HG03139 (cell line): Measurements from ENCODE around the gene HSD17B1.
"Not testable (repeated sequence)": the region's sequence is repeated elsewhere in the genome, so short reads cannot be mapped to it uniquely, and the experiment has no call there.

Experiments used
- ATAC-seq: cut with Tn5 transposase; IDR thresholded peaks from one replicate; pipeline ENCODE4 v1.9.1; 2021; ENCODE audit not compliant: unreplicated experiment

The HSD17B1 gene, protein sequence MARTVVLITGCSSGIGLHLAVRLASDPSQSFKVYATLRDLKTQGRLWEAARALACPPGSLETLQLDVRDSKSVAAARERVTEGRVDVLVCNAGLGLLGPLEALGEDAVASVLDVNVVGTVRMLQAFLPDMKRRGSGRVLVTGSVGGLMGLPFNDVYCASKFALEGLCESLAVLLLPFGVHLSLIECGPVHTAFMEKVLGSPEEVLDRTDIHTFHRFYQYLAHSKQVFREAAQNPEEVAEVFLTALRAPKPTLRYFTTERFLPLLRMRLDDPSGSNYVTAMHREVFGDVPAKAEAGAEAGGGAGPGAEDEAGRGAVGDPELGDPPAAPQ

DNA sequence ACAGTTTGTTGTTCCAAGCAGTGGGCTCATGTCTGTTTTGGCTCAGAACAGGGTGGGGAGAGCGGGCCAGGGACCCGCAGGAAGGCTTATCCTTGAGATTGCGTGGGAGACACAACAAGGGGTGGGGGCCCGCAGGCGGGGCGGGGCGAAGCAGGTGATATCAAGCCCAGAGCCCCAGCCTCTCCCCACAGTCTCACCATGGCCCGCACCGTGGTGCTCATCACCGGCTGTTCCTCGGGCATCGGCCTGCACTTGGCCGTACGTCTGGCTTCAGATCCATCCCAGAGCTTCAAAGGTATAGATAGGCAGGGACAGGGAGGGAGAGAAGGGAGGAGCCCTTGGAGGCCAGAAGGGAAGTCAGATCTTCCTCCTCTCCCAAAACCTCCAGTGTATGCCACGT is at the start of gene HSD17B1:
HSD17B1 (plus strand) TSS at position 188 of the 400 bp plus-strand sequence; CDS start at position 199, 11 bp downstream.
- ATAC-seq: not testable (repeated sequence)

DNA sequence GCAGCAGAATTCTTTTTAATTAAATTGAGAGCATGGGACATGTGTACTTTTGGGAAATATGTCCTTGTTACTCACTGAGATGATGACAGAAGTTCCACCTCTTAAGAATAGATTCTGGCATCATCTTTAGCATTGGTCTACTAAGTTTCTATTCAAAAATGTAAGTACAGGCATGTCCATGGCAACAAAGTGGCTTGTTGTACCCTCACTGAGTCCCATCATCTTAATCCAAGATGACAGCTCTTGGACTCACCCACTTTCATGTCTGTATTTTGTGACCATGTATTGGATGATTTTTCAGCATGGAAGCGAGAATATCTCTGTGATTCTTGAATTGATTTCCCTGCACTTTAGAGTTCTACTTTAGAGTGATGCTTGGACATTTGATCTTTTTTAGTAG is 49.8 kb upstream of the HSD17B1 start:
- no peak for ATAC-seq

DNA sequence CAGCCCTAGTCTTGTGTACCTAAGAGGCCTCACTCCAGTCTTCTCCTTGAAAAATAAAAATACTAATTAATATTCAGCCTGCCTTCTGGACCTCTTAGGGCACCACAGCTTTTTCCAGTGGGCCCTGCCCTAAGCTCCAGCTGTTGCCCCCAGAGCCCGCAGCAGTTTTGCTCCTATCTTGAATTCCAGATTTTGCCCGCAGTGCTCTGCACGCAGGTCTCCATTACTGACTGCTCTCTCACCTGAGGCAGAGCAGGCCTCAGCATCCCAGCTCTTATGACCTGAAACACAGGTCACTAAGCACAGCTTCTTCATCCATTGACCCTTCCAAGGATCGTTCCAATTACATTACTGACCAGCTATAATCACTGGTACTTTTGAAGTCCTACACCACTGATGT is 45.1 kb upstream of the HSD17B1 start:
- no peak for ATAC-seq

DNA sequence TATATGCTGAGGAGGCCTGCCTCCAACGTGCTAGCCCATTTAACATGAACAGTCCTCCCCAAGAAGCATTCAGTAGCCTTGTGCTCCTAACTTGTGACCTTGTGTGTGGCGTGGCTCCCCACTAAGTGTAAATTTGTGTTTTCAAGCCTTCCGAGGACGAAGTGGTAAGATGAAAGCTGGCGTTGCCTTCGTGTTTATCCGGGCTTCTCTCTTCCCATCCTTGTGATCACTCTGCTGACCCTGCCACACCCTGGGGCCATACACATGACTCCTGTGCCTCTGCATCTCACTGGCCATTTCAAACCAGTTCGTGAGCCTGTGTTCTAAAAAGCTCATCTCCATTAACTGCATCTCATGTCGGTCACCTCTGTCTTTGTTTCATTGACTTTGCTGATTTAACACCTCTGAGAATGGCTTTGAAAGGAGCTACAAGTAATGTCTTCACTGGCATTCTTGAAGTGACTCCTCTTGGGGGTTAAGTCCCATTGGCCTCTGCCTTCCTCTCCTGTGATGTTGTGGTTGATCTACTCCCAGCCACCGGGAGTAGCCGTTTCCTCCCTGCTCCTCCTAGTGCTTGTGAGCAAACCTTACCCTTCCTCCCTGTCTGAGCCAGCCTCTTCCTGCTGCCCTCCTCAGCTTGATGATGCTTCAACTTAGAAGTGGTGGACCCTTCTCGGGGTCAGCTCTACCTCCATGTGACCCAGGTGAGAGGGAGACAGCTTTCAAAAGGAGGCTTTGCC is 44.1 kb upstream of the HSD17B1 start:
- no peak for ATAC-seq

DNA sequence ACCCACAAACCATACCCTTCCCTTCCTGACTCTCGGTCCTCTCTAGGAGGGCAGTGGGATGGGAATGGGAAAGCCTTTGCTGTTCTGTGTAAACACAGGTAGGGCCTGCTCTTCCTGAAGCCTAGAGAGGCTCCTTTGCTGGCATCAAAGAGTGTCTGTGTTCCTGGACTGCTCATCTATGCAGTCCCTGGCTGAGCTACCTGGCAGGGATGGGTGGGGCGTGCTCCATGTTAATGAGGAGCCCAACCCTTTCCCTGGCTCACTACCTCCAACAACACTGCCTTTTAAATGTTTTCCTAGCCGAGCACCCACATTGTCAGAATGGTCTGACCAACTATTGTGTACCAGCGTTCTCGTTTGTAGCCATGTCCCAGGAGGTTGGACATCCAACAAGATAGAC is 43.3 kb upstream of the HSD17B1 start:
- no peak for ATAC-seq

DNA sequence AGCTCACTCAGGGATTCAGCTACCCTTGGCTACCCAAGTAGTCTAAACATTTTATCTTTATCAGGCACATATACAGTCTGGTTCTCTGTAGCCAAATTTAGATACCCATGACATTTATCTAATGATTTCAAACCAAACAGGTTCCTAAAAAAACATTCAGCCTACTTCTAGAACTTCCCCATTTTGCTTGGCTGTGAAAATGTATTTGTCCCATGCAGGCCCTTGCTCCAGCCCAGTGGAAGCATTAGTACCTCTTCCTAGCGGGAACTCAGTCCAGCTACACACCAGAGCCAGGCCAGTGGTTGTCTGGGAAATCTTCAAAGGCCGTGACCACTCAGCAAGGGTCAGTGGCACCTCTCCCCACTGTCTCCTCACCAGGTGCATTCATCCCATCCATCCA is 42.9 kb upstream of the HSD17B1 start:
- no peak for ATAC-seq

DNA sequence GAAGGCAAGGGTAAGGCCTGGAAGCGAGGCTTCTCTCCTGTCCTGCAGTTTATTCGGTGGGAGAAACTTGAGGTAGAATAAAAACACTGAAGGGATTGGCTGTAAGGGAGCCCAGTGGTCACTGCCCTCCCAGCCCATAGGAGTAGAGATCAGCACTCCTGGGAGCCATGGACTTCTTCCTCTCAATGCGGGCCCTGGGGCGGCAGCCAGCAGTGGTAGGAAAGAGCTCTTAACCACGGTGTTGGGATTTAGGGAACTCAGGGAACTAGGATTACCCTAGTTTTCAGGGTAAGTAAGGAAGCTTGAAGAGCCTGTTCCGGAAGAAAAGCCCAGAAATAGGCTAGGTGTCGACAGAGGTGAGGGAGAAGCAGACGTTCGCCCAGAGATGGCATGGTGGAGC is 40.5 kb upstream of the HSD17B1 start:
- no peak for ATAC-seq

DNA sequence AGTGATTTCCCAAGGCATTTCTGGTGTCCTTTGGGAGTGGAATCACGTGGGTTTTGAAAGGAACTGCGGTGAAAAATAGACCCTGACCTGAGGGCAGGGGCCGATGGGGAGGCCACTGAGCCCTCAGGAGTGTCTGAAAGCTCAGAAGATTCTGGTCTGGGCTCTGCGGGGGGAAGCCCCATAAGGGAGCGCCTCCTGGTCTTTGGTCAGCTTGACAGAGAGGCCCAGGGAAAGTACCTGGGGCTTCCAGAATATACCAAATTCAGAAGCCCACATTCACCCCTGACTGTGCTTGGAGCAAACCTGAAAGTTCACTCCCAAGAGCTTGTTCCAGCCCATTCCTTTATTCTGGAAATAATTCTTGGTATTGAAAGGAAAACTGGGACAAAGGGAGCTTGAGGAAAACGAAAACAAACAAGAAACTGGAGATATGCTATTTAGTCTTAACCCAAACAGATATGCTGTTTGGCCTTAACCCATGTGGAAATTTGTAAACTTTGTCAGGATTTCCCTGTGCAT is 39.9 kb upstream of the HSD17B1 start:
- no peak for ATAC-seq

DNA sequence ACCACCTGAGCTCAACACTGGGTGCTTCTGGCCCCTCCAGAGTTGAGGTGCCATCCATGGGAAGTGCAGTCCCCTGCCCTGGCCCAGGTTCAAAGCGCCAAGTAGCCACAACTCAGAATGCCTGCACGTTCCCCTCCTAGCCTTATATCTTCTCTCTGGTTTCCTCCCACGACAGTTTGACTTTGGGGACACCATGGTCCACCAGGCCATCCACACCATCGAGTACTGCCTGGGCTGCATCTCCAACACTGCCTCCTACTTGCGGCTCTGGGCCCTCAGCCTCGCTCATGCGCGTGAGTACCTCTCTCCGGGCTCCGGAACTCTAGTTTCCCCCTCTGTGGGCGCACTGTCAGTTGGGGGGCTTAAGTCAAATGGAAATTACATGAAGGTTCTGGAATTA is 39.0 kb upstream of the HSD17B1 start:
- no peak for ATAC-seq

DNA sequence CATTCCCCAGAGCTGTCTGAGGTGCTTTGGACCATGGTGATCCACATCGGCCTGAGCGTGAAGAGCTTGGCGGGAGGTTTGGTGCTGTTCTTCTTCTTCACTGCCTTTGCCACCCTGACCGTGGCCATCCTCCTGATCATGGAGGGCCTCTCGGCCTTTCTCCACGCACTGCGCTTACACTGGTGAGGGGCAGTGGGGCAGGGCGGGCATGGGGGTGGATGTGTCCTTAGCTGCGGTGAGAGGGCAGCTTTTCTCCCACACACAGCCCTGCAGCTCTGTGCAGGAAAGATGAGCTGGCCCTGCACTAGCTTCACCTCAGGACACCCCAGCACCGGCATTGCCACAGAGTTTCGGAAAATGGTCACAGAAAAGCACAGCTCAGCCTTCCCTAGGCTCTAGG is 38.4 kb upstream of the HSD17B1 start:
- no peak for ATAC-seq

DNA sequence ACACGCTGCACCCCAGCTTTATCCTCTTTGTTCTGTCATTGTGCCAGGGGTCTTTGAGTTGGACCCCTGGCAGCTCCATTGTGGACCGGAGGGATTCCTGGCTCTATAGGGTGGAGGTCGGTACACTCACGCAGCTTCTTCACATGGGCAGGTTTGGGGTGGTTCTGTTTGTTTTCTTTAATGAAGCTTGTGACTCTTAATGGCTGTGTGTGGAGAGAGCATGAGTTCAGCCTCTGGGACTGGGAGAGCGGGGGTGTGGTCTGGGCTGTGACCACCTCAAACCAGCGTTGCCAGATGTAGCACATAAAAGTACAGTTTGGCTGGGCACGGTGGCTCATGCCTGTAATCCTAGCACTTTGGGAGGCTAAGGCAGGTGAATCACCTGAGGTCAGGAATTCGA is 37.9 kb upstream of the HSD17B1 start:
- no peak for ATAC-seq

DNA sequence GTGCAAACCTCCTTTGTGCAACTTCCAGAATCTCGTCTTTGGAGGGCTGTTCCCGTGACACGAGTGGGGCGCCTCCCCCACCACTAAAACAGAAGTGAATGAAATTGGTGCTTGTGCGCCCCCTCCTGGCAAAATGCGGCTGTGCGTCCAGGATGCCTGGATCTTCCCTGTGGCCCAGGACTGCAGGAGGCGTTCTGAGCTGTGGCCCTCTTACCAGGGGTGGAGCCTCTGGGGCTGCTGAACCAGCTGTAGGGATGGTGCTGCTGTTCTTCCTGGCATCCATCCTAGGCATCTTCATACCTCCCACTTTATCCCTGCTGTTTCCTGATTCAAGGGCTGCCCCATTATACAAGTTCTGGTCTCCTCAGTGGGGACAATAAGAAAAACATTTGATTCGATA is 35.2 kb upstream of the HSD17B1 start:
- no peak for ATAC-seq

DNA sequence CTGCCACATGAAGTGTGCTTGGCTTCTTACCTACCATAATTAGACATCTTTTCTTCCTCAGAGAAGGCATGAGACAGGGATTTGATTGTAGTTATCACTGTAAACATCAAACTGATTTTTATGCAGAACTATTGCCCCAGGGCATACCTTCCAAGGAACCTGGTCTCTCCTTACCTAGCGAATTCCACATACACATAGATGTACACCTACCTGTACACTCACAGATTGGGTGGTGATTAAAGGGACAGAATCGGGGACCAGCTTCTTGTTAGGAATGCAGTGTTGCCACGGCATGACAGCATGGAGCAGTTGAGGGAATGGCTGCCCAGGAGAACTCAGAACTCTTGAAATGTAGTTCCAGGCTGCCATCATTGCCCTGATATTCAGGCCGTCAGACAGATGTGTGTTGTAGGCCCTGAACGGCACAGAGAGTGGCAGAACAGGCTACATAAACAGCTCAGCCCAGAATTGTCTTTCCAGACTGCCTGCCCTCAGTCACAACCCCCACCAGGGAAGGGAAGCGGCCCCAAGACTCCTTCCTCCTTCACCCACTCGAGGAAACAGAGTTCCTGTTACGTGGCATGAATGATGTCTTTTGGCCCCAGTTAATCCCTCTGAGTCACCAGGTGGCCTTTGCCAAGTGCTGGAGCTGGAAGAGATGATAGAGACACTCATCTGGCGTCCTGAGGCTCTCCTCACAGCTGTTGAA is 34.5 kb upstream of the HSD17B1 start:
- ATAC-seq: no peak

DNA sequence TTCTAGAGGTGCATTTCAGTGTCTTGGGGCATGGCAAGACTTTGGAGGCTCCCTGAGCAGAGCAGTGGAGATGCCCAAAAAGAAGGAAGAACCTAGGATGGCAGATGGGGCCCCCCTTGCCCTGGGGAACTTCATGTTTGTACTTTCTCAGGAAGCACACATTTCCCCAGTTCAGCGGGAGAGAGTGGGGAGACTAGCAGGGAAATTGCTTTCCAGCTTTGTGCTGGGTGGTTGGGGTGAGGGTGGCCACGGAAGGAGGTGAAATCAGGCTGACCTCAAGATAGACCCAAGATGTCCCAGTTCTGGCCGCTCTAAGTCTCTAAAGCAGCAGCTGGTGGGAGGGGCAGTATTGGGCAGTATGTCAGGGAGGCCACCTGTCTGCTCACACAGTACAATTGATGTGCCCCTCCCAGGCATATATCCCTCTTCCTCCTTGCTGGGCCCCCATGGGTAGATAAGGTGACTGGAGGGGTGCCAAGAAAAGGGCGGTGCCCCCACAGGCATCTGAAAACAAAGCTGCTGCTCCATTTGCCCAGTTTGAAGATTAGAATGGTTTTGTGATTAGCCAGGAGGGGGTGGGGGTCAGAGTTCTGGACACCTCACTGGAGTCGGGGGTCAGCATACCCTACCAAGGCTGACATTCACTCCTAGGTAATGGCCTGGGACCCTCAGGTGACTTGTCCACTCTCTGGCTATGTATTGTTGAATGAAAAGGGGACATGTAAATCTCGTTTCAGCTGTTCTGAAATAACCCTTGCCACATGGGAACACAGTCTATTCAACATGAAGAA is 33.8 kb upstream of the HSD17B1 start:
- no peak for ATAC-seq

DNA sequence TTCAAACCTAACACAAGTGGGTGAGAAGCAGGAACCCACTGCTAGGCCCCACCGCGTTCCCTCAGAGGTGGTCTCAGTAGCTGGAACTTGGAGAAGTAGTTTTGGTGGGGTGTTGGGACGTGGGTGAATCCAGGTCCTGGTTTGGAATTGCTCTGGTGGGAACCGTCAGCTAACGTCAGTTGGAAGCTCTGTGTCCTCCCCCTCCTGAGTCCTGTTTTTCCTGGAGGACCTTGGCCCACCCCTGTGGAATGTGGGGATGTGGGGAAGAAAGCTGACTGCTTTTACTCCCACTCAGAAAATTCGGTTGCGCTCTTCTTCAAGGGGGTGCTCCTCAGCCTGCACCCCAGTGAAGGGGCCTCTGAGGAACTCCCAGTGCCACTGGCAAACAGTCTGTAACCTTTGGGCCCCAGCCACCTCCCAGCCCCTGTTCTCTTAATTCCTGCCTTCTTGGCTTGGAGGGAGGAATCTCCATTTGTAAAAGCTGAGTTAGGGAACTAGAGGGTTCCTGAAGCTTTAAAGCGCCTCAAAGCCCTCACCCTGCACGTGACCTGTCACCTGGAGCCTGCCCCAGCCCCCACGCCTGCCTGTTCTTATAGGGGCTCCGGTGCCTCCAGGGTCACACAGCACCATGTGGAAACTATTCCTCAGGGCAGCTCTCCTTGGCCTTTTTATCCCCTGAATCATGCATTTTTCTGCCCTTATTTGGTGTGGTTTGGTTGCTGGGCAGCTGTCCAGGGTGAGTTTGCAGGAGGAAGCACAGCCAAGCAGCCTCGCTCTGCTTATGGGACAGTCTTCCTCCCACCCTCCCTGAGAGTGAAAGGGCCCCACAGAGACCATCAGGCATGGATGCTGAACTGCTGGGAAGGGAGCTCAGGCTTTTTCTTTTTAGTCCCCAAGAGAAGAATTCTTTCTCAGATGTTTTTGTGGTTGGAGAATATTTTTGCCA is 32.9 kb upstream of the HSD17B1 start:
- ATAC-seq: no peak

DNA sequence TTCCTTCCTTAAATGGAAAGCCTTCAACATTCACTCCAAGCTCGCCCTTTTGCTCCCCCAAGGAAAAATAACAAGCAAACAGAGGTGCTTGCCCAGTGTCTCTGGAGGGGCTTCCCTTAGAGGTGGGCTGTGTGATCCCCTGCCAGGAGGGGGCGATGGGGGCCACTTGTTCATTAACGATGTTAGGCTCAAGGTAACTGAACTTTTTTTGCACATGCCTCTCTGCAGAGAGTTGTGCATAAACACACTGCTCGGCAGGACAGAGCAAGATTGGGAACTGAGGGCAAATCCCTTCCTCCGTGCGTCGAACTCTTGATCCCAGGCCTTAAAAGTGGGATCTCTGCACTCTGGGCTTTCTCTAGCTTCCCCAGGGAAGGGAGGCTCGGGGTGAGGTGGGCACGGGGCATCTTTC is 32.2 kb upstream of the HSD17B1 start:
- ATAC-seq: no peak

DNA sequence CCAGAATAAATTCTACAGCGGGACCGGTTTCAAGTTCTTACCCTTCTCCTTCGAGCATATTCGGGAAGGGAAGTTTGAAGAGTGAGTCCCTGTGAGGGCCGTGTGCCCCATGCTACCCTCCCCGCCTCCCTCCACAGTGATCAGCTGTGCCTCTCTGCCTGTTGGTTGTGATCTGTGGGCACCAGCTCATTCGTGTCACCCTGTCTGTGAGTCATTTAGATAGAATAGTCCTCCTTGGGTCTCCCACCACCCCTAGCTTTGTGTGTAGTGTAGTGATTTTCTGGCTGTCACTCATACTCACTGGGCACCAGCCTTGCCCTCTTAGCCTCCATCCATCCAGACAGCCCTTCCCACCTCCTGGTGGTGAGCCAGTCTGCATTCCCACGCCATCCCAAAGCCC is 31.7 kb upstream of the HSD17B1 start:
- ATAC-seq: no peak

DNA sequence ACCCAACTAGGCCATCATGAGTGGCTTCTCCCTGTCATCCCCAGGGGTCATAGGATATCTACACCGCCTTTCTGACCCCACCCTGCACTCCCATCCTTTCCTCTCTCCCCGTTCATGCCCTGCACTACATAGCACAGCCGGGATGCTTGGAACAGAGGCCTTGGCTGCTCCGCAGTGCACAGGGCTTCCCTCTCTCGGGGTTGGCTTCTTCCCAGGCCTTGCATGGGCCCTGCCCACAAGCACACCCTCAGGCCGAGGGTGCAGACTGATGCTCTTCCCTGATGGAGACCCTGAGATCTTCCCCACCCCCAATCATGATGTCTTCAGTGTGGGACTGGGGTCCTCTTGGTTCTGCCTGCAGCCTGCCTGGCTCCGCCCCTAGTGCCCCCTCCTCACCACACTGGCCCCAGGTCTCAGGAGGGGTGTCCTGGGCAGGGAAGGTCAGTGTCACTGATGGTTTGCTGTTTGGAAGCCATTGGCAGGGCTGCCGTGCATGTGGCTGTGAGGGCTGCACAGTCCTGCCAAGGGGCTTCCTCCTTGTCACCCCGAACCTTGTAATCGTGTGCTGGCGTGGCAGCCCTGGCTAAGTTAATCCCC is 31.0 kb upstream of the HSD17B1 start:
- no peak for ATAC-seq

DNA sequence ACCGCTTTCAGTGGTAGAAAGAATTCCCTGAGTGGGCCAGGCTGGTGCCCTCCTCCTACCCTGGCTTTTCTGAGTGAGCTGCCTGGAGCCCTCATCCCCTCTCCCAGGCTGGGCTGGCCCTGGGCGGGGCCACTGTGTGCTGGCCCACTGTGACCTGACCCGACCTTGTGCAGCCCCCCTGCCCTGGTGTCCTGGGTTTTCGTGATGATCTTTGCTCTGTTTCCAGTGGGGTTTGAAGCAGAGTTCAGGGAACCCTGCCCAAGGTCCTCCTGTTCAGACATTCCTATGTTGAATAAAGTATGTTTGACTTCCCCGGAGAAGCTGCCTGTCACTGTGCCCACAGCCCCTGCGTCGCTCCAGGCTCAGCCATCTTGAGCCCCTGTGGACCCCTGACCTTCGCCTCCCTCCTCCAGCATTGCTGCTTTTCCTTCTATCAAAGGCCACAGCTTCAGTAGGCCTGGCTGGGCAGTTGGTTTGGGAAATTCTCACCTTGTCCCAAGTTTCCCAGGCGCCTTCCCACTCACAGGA is 30.4 kb upstream of the HSD17B1 start:
- no peak for ATAC-seq
